Measurements from ENCODE around the gene RB1. TPM values are rescaled to one million over a fixed set of nuclear protein-coding genes. Genes with fewer than 3 reads are reported as not detected.

RB1 gene
- total RNA-seq, 1 experiment from 2014 or later, result 57.1 TPM

DNA sequence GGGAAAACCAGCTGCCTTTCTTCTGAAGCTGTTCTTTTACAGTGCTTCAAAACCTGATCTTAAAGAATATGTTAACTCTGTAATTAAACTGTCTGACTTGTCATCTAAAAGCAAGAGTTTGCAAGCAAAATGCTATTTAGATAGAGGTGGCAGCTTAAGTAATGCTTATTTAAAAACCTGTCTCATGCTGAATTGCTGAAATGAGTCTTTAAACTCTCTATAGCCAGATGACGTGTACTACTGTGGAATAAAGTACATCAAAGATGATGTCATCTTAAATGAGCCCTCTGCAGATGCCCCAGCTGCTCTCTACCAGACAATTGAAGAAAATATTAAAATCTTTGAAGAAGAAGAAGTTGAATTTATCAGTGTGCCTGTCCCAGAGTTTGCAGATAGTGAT lies 47.6 kb upstream of the RB1 start:
- no peak for DNase-seq (ENCODE audit: low spot score)
- TF ChIP-seq, protein P1, sequence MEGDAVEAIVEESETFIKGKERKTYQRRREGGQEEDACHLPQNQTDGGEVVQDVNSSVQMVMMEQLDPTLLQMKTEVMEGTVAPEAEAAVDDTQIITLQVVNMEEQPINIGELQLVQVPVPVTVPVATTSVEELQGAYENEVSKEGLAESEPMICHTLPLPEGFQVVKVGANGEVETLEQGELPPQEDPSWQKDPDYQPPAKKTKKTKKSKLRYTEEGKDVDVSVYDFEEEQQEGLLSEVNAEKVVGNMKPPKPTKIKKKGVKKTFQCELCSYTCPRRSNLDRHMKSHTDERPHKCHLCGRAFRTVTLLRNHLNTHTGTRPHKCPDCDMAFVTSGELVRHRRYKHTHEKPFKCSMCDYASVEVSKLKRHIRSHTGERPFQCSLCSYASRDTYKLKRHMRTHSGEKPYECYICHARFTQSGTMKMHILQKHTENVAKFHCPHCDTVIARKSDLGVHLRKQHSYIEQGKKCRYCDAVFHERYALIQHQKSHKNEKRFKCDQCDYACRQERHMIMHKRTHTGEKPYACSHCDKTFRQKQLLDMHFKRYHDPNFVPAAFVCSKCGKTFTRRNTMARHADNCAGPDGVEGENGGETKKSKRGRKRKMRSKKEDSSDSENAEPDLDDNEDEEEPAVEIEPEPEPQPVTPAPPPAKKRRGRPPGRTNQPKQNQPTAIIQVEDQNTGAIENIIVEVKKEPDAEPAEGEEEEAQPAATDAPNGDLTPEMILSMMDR (conservative IDR thresholded peaks at IDR 0.05; ENCODE audit: low read depth, low read length), result no peak
- no peak for TF ChIP-seq EZH2 (IDR thresholded peaks at IDR 0.05; ENCODE audit: borderline replicate concordance, low read depth, low read length, poor library complexity, severe bottlenecking)
- no TSS peak for BruUV-seq (replicated peaks)
- intact Hi-C loops (cut with micrococcal nuclease; ENCODE audit: unreplicated experiment), result no loop called here
- ChIA-PET POLR2A (ENCODE audit: low non-redundant PET) (no interaction called here), CTCF (no interaction called here)
- Histone ChIP-seq H3K4me3 (ENCODE audit: low read depth, low read length, poor library complexity, severe bottlenecking) (no peak overlapping the region), H3K4me1 (ENCODE audit: insufficient read depth, low read length, poor library complexity, severe bottlenecking) (no peaks in the 10 kb centered on the region), H3K36me3 (ENCODE audit: insufficient read depth, low read length, poor library complexity, severe bottlenecking) (peaks cover 61% of the 10 kb centered on the region), H3K27me3 (replicated peaks; ENCODE audit: insufficient read depth, low read depth, low read length, poor library complexity) (no peaks in the 10 kb centered on the region), H3K9me3 (ENCODE audit: low read depth, low read length, poor library complexity, severe bottlenecking) (no peaks in the 10 kb centered on the region), H3K27ac (ENCODE audit: low read depth, low read length, poor library complexity, severe bottlenecking) (no peak overlapping the region)

DNA sequence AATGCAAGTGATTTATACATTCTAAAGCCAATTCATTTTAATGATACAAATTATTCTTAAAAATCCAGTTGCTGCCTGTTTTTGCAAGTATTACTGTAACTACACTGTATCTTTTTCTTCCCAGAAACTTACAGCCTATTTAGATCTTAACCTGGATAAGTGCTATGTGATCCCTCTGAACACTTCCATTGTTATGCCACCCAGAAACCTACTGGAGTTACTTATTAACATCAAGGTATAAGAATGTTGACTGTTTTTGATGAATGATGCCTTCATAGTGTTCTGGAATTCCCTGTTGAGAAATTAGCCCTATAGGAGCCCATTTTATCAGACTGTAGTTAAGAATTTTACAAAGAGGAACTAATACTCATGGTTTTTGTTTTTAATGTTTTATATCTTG lies 45.5 kb upstream of the RB1 start:
- no peak overlapping the region for H3K27ac ChIP-seq (ENCODE audit: low read depth, low read length, poor library complexity, severe bottlenecking)
- ChIA-PET CTCF (no interaction called here), POLR2A (ENCODE audit: low non-redundant PET) (no interaction called here)
- intact Hi-C loops (cut with micrococcal nuclease; ENCODE audit: unreplicated experiment), result no loop called here
- DNase-seq (ENCODE audit: low spot score), result no peak
- H3K9me3 ChIP-seq (ENCODE audit: low read depth, low read length, poor library complexity, severe bottlenecking), result no peaks in the 10 kb centered on the region
- no TSS peak for BruUV-seq (replicated peaks)
- no peaks in the 10 kb centered on the region for H3K4me1 ChIP-seq (ENCODE audit: insufficient read depth, low read length, poor library complexity, severe bottlenecking)
- peaks cover 82% of the 10 kb centered on the region for H3K36me3 ChIP-seq (ENCODE audit: insufficient read depth, low read length, poor library complexity, severe bottlenecking)
- TF ChIP-seq EZH2 (IDR thresholded peaks at IDR 0.05; ENCODE audit: borderline replicate concordance, low read depth, low read length, poor library complexity, severe bottlenecking), result no peak
- TF ChIP-seq, protein P1 (conservative IDR thresholded peaks at IDR 0.05; ENCODE audit: low read depth, low read length), result no peak
- no peak overlapping the region for H3K4me3 ChIP-seq (ENCODE audit: low read depth, low read length, poor library complexity, severe bottlenecking)
- no peaks in the 10 kb centered on the region for H3K27me3 ChIP-seq (replicated peaks; ENCODE audit: insufficient read depth, low read depth, low read length, poor library complexity)

DNA sequence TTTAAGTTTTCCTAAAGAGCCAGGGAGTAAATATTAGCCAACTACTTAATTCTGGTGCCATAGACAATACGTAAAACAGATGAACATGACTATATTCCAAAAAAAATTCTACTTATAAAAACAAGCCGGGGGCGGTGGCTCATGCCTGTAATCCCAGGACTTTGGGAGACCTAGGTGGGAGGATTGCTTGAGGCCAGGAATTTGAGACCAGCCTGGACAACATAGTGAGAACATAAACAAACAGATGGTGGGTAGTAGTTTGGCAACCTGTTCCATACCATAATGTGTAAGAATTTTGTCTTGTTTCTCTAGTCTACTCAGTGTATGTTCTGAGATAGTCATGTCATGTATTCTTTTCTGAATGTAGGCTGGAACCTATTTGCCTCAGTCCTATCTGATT lies 45.1 kb upstream of the RB1 start:
- H3K36me3 ChIP-seq (ENCODE audit: insufficient read depth, low read length, poor library complexity, severe bottlenecking), result peaks cover 85% of the 10 kb centered on the region
- POLR2A ChIA-PET (ENCODE audit: low non-redundant PET), result no interaction called here
- TF ChIP-seq, protein P1 (conservative IDR thresholded peaks at IDR 0.05; ENCODE audit: low read depth, low read length), result no peak
- TF ChIP-seq EZH2 (IDR thresholded peaks at IDR 0.05; ENCODE audit: borderline replicate concordance, low read depth, low read length, poor library complexity, severe bottlenecking), result no peak

More for the DNA sequence above, 45.1 kb upstream of the RB1 start:
- no TSS peak for BruUV-seq (replicated peaks)
- DNase-seq (ENCODE audit: low spot score), result no peak
- intact Hi-C loops (cut with micrococcal nuclease; ENCODE audit: unreplicated experiment), result no loop called here
- H3K4me3 ChIP-seq (ENCODE audit: low read depth, low read length, poor library complexity, severe bottlenecking), result no peak overlapping the region
- CTCF ChIA-PET, result no interaction called here
- no peaks in the 10 kb centered on the region for H3K4me1 ChIP-seq (ENCODE audit: insufficient read depth, low read length, poor library complexity, severe bottlenecking)
- H3K27me3 ChIP-seq (replicated peaks; ENCODE audit: insufficient read depth, low read depth, low read length, poor library complexity), result no peaks in the 10 kb centered on the region
- no peaks in the 10 kb centered on the region for H3K9me3 ChIP-seq (ENCODE audit: low read depth, low read length, poor library complexity, severe bottlenecking)
- no peak overlapping the region for H3K27ac ChIP-seq (ENCODE audit: low read depth, low read length, poor library complexity, severe bottlenecking)

All from A673 (cell line).